ENCODE results near the gene MED20. TPM values are rescaled to one million over a fixed set of nuclear protein-coding genes. Genes with fewer than 3 reads are reported as not detected.

MED20 gene
- total and polyA plus RNA-seq, 2 of the 8 experiments (the other 6 are each of a cell fraction or from before 2014, with no cell fraction given), result 38.7 to 51.8 TPM

DNA sequence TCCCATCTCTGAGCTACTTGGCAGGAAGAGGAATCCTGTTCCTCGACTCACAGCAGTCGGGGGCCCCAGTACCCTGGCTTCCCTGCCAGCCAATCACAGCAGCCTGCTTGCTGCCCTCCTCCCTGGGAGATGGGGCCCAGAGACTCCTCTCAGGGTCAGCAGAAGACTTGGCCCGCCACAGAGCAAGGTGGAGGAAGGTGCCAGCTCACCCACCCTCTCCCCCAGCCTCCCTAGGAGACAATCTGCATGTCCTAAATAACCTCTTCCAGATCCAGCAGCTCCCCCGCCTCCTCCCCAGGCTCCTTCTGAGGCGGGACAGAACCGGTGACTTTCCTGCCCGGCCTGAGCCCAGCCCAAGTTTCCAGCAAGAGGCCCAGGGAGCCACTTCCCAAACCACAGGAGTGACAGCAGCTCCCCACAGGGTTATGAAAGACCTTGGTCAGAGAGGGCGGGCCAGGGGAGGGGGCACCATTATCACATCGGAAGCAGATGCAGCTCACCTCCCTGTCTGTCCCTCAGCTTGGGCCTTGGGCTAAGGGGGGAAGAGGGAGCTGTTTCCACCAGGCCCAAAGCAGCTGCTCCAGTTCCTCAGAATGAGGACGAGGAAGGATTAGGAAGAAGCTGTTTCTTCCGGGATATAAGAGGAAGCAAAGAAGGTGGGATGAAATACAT is 18.4 kb upstream of the MED20 start:
- peaks cover 7 to 15% (median 8%) of the 10 kb centered on the region in 4 experiments; a peak in 4 of 8 replicates for H3K36me3 ChIP-seq (ENCODE audit: control insufficient read depth in 2 of 4, insufficient read depth in 4 of 4, low read length in 3 of 4)
- WGBS, 2 experiments (ENCODE audit: extremely low coverage in 1 of 2, insufficient coverage in 1 of 2, insufficient read length in 1 of 2, insufficient replicate concordance in 2 of 2, low coverage in 1 of 2, low lambda C conversion rate in 2 of 2, missing lambda C conversion rate in 1 of 2), result 12% methylated on average over 11 of the region's 11 CpGs; no CpG with 5 or more reads in 1 of the 2 experiments
- no peak overlapping the region for H4K91ac ChIP-seq (replicated peaks; ENCODE audit: insufficient read length, low read length)
- no peaks in the 10 kb centered on the region for H3K9me3 ChIP-seq (ENCODE audit: insufficient read depth in 2 of 2, low read depth in 1 of 2, low read length in 1 of 2)
- H3K79me2 ChIP-seq (ENCODE audit: control insufficient read depth in 1 of 2, insufficient read depth in 2 of 2, low read length in 2 of 2), result peaks cover 0 to 10% of the 10 kb centered on the region in 2 experiments; a peak in 1 of 4 replicates
- H4K5ac ChIP-seq (ENCODE audit: insufficient read length, low read depth, low read length), result no peak overlapping the region
- H3K27me3 ChIP-seq (replicated peaks in 1 of 4; ENCODE audit: control insufficient read depth in 3 of 4, extremely low read depth in 1 of 4, insufficient read depth in 3 of 4, low read length in 3 of 4), result no peaks in the 10 kb centered on the region
- H3K4me2 ChIP-seq (ENCODE audit: insufficient read depth in 1 of 2, low read depth in 2 of 2, low read length in 2 of 2), result peak overlapping the region; percentile 98 to 99
- POLR2A ChIA-PET (ENCODE audit: partially characterized antibody), result interaction anchor here (0.6 to 16.6 kb wide), 21 partner anchors 10 to 215 kb away, joined by 3 to 235 read pairs (median 4); partner anchors contain the start of genes BYSL, MED20, TAF8 and TOMM6
- no peak overlapping the region for H2AFZ ChIP-seq (ENCODE audit: low read length)
- peaks cover 6 to 31% (median 23%) of the 10 kb centered on the region in 4 experiments for H3K4me1 ChIP-seq (replicated peaks in 1 of 4; ENCODE audit: control insufficient read depth in 3 of 4, insufficient read depth in 4 of 4, low read length in 3 of 4)
- H3K23ac ChIP-seq (ENCODE audit: insufficient read length), result no peak overlapping the region
- peaks cover under 1 to 3% of the 10 kb centered on the region in 2 experiments for H4K20me1 ChIP-seq (replicated peaks in 1 of 2; ENCODE audit: control insufficient read depth in 1 of 2, insufficient read depth in 2 of 2, low read length in 2 of 2)
- CTCF ChIA-PET (ENCODE audit: partially characterized antibody), result interaction anchor here (0.5 to 13.7 kb wide), 27 partner anchors 11 to 662 kb away, joined by 3 to 219 read pairs (median 4); partner anchors contain the start of genes BYSL, MED20, NCR2 and TAF8
- peak overlapping the region; percentile 51; the same call in 1 of the 2 replicates for H3K27ac ChIP-seq (ENCODE audit: low read depth, low read length)
- H4K8ac ChIP-seq (ENCODE audit: extremely low read depth, insufficient read depth, low read length), result no peak overlapping the region
- H2BK12ac ChIP-seq (ENCODE audit: low read depth, low read length), result peak overlapping the region; percentile 99
- H3K18ac ChIP-seq (ENCODE audit: extremely low read depth, low read length), result peak overlapping the region; percentile 84; the same call in 1 of the 2 replicates
- H3K4me3 ChIP-seq (ENCODE audit: extremely low read depth in 1 of 4, insufficient read depth in 2 of 4, low read depth in 3 of 4, low read length in 4 of 4), result peak overlapping the region in 3 of 4 experiments; percentile 12 to 91 (median 14); a peak in 5 of 8 replicates
- H2AK5ac ChIP-seq (ENCODE audit: low read depth, low read length), result 0 out of 2 replicates have a peak overlapping the region, but pooled peaks have one; percentile 70
- H2BK5ac ChIP-seq (ENCODE audit: low read depth, low read length), result peak overlapping the region; percentile 63; the same call in 1 of the 2 replicates
- peaks cover 2% of the 10 kb centered on the region; the same call in 1 of the 2 replicates for H3K79me1 ChIP-seq (ENCODE audit: low read depth, low read length)
- H2BK20ac ChIP-seq (ENCODE audit: low read length), result no peak overlapping the region
- no peak overlapping the region for H3K56ac ChIP-seq (replicated peaks; ENCODE audit: insufficient read length, low read depth, low read length)
- H2BK120ac ChIP-seq (replicated peaks; ENCODE audit: low read depth, low read length), result no peak overlapping the region
- no peak overlapping the region for H3K14ac ChIP-seq (ENCODE audit: insufficient read length)
- no peak overlapping the region for H3K9ac ChIP-seq (replicated peaks in 1 of 4; ENCODE audit: extremely low read depth in 1 of 4, low read depth in 3 of 4, low read length in 3 of 4)
- no peak overlapping the region for H3K4ac ChIP-seq (replicated peaks; ENCODE audit: insufficient read length, low read depth, low read length)
- no peak for FAIRE-seq
- peak in 1 of 2 experiments; percentile 69 for DNase-seq (ENCODE audit: low read depth in 1 of 2, low spot score in 2 of 2)
- H2BK15ac ChIP-seq (ENCODE audit: low read length), result peak overlapping the region; percentile 88; the same call in 1 of the 2 replicates
- H3K23me2 ChIP-seq (ENCODE audit: low read depth, low read length), result peaks cover 17% of the 10 kb centered on the region
- TF ChIP-seq BCL11A (IDR thresholded peaks at IDR 0.05; ENCODE audit: low read depth in 2 of 2, low read length in 2 of 2), result no peak
- no peak for TF ChIP-seq EGR1 (IDR thresholded peaks at IDR 0.05; ENCODE audit: borderline replicate concordance, low read depth, low read length)
- TF ChIP-seq SAP30 (IDR thresholded peaks at IDR 0.05; ENCODE audit: insufficient read depth, insufficient replicate concordance, low read length), result no peak
- TF ChIP-seq CTBP2 (IDR thresholded peaks at IDR 0.05; ENCODE audit: borderline replicate concordance, insufficient read depth, insufficient read length, low read length), result no peak
- TF ChIP-seq, protein P1, sequence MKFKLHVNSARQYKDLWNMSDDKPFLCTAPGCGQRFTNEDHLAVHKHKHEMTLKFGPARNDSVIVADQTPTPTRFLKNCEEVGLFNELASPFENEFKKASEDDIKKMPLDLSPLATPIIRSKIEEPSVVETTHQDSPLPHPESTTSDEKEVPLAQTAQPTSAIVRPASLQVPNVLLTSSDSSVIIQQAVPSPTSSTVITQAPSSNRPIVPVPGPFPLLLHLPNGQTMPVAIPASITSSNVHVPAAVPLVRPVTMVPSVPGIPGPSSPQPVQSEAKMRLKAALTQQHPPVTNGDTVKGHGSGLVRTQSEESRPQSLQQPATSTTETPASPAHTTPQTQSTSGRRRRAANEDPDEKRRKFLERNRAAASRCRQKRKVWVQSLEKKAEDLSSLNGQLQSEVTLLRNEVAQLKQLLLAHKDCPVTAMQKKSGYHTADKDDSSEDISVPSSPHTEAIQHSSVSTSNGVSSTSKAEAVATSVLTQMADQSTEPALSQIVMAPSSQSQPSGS (IDR thresholded peaks at IDR 0.05; ENCODE audit: low read length), result no peak
- TF ChIP-seq, protein P2, sequence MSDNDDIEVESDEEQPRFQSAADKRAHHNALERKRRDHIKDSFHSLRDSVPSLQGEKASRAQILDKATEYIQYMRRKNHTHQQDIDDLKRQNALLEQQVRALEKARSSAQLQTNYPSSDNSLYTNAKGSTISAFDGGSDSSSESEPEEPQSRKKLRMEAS (IDR thresholded peaks at IDR 0.05), result no peak; the same call in 1 of the 2 replicates
- TF ChIP-seq POU5F1 (IDR thresholded peaks at IDR 0.05; ENCODE audit: low read depth, low read length), result no peak
